ENCODE measurements around the gene SPTBN2.

DNA sequence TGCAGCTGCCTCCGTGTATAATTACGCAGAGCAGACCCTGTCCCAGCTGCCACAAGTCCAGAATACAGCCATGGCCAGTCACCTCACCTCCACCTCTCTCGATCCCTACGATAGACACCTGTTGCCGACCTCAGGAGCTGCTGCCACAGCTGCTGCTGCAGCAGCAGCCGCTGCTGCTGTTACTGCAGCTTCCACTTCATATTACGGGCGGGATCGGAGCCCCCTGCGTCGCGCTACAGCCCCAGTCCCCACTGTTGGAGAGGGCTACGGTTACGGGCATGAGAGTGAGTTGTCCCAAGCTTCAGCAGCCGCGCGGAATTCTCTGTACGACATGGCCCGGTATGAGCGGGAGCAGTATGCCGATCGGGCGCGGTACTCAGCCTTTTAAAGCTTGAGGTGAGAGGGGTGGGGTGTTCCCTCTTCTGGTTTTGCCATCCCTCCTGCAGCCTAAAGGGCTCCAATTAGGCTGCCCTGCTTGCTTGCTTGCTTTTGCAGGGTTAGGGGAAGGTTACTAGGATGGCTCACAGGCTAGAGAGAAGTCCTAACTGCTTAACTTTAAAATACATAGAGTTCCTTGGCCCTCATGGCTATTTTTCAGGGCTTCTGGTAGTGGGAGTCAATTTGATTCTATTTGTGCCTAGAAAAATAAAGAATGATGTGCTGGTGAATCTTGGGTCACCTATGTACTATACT, 85.1 kb downstream of the SPTBN2 start:
- TF ChIP-seq TEAD4 (IDR thresholded peaks at IDR 0.05; ENCODE audit: low read depth, low read length) (no peak), POLR2A (IDR thresholded peaks at IDR 0.05; ENCODE audit: control extremely low read depth in 1 of 2, low read depth in 2 of 2, low read length in 2 of 2) (peak; percentile 56 to 62; a peak in 2 of 3 replicates), POLR2AphosphoS5 (IDR thresholded peaks at IDR 0.05; ENCODE audit: low read depth, low read length) (no peak; the same call in none of the 2 replicates), CTCF (IDR thresholded peaks at IDR 0.05; ENCODE audit: control extremely low read depth in 1 of 3, insufficient read depth in 1 of 3, low read depth in 1 of 3, low read length in 3 of 3) (no peak), TBP (IDR thresholded peaks at IDR 0.05; ENCODE audit: low read depth, low read length) (no peak)

All from H1 (cell line).